Neural progenitor cell (in vitro differentiated cells): Measurements from ENCODE around the gene ALDH1L1.

Experiments used
- EZH2phosphoT487 ChIP-seq: fragments of 200-600 bp; sonication (generic); IDR thresholded peaks from 2 replicates; pipeline ENCODE4 v1.6.1; 2017; ENCODE audit warnings: antibody characterized with exemption
- TF ChIP-seq, protein P1 (sequence below): fragments of 200-600 bp; sonication (generic); IDR thresholded peaks from 2 replicates; pipeline ENCODE4 v1.5.1; 2017; ENCODE audit warnings: antibody characterized with exemption, mild to moderate bottlenecking

DNA sequence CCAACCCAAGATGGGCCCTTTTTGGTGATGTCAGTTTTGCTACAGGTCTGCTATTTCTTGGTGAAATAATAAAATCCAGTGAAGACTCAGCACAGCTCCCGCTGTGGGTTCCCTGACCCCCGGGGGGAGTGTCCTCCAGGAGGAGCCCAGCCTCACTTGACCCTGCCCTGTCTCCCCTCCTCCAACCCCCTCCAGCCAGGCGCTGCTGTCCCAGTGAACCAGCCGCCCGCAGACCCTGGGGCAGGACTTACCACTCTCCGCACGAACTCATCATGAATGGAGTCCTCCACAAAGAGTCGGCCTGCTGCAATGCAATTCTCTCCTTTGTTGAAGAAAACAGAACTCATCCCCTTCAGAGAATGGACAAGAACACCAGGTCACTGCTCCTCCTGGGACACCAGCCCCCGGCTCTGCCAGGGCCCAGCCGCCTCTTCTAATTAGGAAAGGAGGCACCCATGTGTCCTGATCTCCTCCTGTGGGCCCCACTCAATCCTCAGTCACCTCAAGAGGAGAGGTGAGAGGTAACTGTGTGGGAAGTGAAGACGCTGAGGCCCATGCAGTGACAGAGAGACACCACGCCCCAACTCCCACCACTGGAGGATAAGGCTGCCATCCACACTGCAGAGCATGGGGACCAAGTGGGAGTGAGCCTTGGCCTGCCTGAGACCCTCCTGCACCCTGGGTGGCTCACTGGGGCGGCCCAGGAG is 67.7 kb downstream of the ALDH1L1 start:
- no peak for TF ChIP-seq EZH2phosphoT487
- TF ChIP-seq, protein P1, sequence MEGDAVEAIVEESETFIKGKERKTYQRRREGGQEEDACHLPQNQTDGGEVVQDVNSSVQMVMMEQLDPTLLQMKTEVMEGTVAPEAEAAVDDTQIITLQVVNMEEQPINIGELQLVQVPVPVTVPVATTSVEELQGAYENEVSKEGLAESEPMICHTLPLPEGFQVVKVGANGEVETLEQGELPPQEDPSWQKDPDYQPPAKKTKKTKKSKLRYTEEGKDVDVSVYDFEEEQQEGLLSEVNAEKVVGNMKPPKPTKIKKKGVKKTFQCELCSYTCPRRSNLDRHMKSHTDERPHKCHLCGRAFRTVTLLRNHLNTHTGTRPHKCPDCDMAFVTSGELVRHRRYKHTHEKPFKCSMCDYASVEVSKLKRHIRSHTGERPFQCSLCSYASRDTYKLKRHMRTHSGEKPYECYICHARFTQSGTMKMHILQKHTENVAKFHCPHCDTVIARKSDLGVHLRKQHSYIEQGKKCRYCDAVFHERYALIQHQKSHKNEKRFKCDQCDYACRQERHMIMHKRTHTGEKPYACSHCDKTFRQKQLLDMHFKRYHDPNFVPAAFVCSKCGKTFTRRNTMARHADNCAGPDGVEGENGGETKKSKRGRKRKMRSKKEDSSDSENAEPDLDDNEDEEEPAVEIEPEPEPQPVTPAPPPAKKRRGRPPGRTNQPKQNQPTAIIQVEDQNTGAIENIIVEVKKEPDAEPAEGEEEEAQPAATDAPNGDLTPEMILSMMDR: no peak
